Keratinocyte (primary cell): ENCODE data around the gene DPYSL4. TPM values are rescaled to one million over a fixed set of nuclear protein-coding genes. Genes with fewer than 3 reads are reported as not detected.

Source experiments
- DNase-seq: peaks from one replicate; pipeline ENCODE4 v3.0.0-alpha.2; 2011; ENCODE audit warnings: low read depth, missing footprints, low spot score
- FAIRE-seq: peaks from 2 replicates; lab custom pipeline; 2011; peaks lifted over from hg19 to GRCh38; lab: Jason Lieb, UNC
- H2AFZ ChIP-seq: 2 replicates; pipeline ENCODE4 v1.6.0; 2012; ENCODE audit warnings: low read length, control low read depth, inconsistent platforms; ENCODE audit not compliant: control insufficient read depth
- H3K27ac ChIP-seq: 2 replicates; pipeline ENCODE4 v1.5.1; 2011; ENCODE audit warnings: low read length; ENCODE audit not compliant: control insufficient read depth, insufficient read depth
- H3K27me3 ChIP-seq: 3 replicates; pipeline ENCODE4 v1.6.0; 2011; ENCODE audit warnings: low read length; ENCODE audit not compliant: control insufficient read depth, insufficient read depth; ENCODE audit errors: extremely low read depth
- H3K36me3 ChIP-seq, 2 experiments: 2 replicates in 1 of 2; 3 replicates in 1 of 2; pipeline ENCODE4 v1.5.1; 2011; ENCODE audit warnings: low read length in 2 of 2, mild to moderate bottlenecking in 1 of 2; ENCODE audit not compliant: control insufficient read depth in 2 of 2, insufficient read depth in 2 of 2; ENCODE audit errors: extremely low read depth in 1 of 2
- H3K4me1 ChIP-seq: 3 replicates; pipeline ENCODE4 v1.5.1; 2011; ENCODE audit warnings: low read length; ENCODE audit not compliant: control insufficient read depth, insufficient read depth; ENCODE audit errors: extremely low read depth
- H3K4me2 ChIP-seq: 3 replicates; pipeline ENCODE4 v1.6.0; 2011; ENCODE audit warnings: low read depth, low read length; ENCODE audit not compliant: control insufficient read depth, insufficient read depth; ENCODE audit errors: extremely low read depth
- H3K4me3 ChIP-seq, 3 experiments: fragments of 200-600 bp in 1 of 3; sonication (generic) in 1 of 3; 2 replicates in 2 of 3; 3 replicates in 1 of 3; pipeline ENCODE4 v1.5.1; 2011 to 2016; ENCODE audit warnings: low read length in 3 of 3, mild to moderate bottlenecking in 3 of 3, control low read depth in 2 of 3, inconsistent platforms in 1 of 3, low read depth in 1 of 3, mixed read lengths in 1 of 3, mixed run types in 1 of 3, moderate library complexity in 1 of 3; ENCODE audit not compliant: control insufficient read depth in 2 of 3, insufficient read depth in 2 of 3; ENCODE audit errors: extremely low read depth in 1 of 3
- H3K79me2 ChIP-seq: 2 replicates; pipeline ENCODE4 v1.6.0; 2012; ENCODE audit warnings: low read length; ENCODE audit not compliant: control insufficient read depth, insufficient read depth
- H3K9ac ChIP-seq: 3 replicates; pipeline ENCODE4 v1.6.0; 2011; ENCODE audit warnings: low read length; ENCODE audit not compliant: control insufficient read depth, insufficient read depth; ENCODE audit errors: extremely low read depth
- H3K9me1 ChIP-seq: 3 replicates; pipeline ENCODE4 v1.6.0; 2011; ENCODE audit warnings: low read length; ENCODE audit not compliant: control insufficient read depth, insufficient read depth; ENCODE audit errors: extremely low read depth
- H3K9me3 ChIP-seq: 2 replicates; pipeline ENCODE4 v1.5.1; 2012; ENCODE audit warnings: low read depth, low read length; ENCODE audit not compliant: control insufficient read depth
- H4K20me1 ChIP-seq: 3 replicates; pipeline ENCODE4 v1.6.0; 2011; ENCODE audit warnings: low read length; ENCODE audit not compliant: control insufficient read depth, insufficient read depth; ENCODE audit errors: extremely low read depth
- EZH2 ChIP-seq: IDR thresholded peaks from one replicate; pipeline ENCODE4 v1.6.1; 2012; ENCODE audit warnings: inconsistent platforms, mild to moderate bottlenecking, low read length, moderate library complexity
- dilution Hi-C: fragments of 300-500 bp; cut with MboI; formaldehyde crosslinking; loops from one replicate; pipeline ENCODE4 v1.7.0; 2020; ENCODE audit warnings: low sequenced_read_pairs; ENCODE audit not compliant: extremely low pct_ligation_motif_present
- polyA plus RNA-seq, 5 experiments: library from polyadenylated mRNA; depleted of rRNA in 3 of 5; stranded (reverse) in 3 of 5; stranded (forward) in 1 of 5; unstranded in 1 of 5; fragments of >200 nt; gene quantifications; 1 replicate in 1 of 5; 2 replicates in 3 of 5; 3 replicates in 1 of 5; pipeline versions ENCODE4 v1.2.1 to v1.2.3, GENCODE V29; 2011 to 2012; ENCODE audit warnings: missing spikeins in 2 of 5, low read depth in 1 of 5, low replicate concordance in 1 of 5
- TF ChIP-seq, protein P1 (sequence below), 3 experiments: IDR thresholded peaks in 1 of 3; conservative IDR thresholded peaks in 1 of 3; optimal IDR thresholded peaks in 1 of 3; 2 replicates in 2 of 3; 3 replicates in 1 of 3; pipeline versions ENCODE3 to v1.5.1; 2011; ENCODE audit warnings: low read length in 3 of 3, mild to moderate bottlenecking in 3 of 3, moderate library complexity in 2 of 3, control low read depth in 1 of 3, inconsistent platforms in 1 of 3; ENCODE audit not compliant: insufficient read depth in 2 of 3; ENCODE audit errors: extremely low read depth in 1 of 3

Gene DPYSL4
- polyA plus RNA-seq, 1 donor (not counting 4 experiments of a cell fraction or from before 2014, with no cell fraction given): 7.4 TPM

DNA sequence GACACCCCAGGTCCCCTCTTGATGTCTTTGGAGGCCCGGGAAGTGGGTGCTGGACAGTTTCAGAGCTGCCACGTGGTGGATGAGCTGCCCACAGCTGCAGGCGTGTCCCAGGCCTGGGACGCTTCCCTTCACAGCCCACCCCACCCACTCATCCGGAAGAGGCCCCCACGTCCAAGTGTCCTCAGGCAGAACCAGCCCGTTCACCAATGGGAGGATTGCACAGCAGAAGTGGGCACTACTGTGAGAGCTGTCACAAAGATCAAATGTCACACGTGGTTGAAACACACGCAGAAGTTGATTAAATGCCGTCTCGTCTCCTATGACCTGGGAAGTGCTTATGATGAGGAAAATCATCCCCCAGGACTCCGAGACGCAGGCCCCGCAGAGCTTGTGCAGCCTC, 68.1 kb downstream of the DPYSL4 start:
- no peaks in the 10 kb centered on the region for H3K36me3 ChIP-seq
- FAIRE-seq: no peak

More for the DNA sequence above, 68.1 kb downstream of the DPYSL4 start:
- Histone ChIP-seq H2AFZ (no peak overlapping the region), H3K27me3 (no peaks in the 10 kb centered on the region), H3K27ac (no peak overlapping the region), H3K4me2 (no peak overlapping the region), H3K4me1 (no peaks in the 10 kb centered on the region), H3K9me3 (no peaks in the 10 kb centered on the region), H4K20me1 (no peaks in the 10 kb centered on the region), H3K9ac (no peak overlapping the region), H3K79me2 (no peaks in the 10 kb centered on the region), H3K4me3 (no peak overlapping the region), H3K9me1 (no peaks in the 10 kb centered on the region)
- TF ChIP-seq, protein P1, sequence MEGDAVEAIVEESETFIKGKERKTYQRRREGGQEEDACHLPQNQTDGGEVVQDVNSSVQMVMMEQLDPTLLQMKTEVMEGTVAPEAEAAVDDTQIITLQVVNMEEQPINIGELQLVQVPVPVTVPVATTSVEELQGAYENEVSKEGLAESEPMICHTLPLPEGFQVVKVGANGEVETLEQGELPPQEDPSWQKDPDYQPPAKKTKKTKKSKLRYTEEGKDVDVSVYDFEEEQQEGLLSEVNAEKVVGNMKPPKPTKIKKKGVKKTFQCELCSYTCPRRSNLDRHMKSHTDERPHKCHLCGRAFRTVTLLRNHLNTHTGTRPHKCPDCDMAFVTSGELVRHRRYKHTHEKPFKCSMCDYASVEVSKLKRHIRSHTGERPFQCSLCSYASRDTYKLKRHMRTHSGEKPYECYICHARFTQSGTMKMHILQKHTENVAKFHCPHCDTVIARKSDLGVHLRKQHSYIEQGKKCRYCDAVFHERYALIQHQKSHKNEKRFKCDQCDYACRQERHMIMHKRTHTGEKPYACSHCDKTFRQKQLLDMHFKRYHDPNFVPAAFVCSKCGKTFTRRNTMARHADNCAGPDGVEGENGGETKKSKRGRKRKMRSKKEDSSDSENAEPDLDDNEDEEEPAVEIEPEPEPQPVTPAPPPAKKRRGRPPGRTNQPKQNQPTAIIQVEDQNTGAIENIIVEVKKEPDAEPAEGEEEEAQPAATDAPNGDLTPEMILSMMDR (optimal IDR thresholded peaks at IDR 0.05 in 1 of 3, IDR thresholded peaks at IDR 0.05 in 1 of 3, conservative IDR thresholded peaks at IDR 0.05 in 1 of 3; ENCODE audit: extremely low read depth in 1 of 3, insufficient read depth in 2 of 3, low read length in 3 of 3): no peak
- no peak for TF ChIP-seq EZH2
- DNase-seq: no peak
- dilution Hi-C loops: no loop called here

Other genes starting within 250 kb of the DPYSL4 start
- 42.7 to 77.9 TPM (median 55.2 TPM) in 3 replicates for gene BNIP3, start 205.0 kb upstream of the DPYSL4 start, polyA plus RNA-seq
- gene JAKMIP3, start 121.0 kb upstream of the DPYSL4 start, polyA plus RNA-seq: 0.02 to 0.06 TPM (median 0.05 TPM) in 3 replicates
- 4.0 to 4.7 TPM (median 4.1 TPM) in 3 replicates for gene STK32C, start 121.0 kb downstream of the DPYSL4 start, polyA plus RNA-seq
- gene LRRC27, start 145.2 kb downstream of the DPYSL4 start, polyA plus RNA-seq: 3.0 to 3.5 TPM (median 3.1 TPM) in 3 replicates
- 3.1 to 6.5 TPM (median 3.8 TPM) in 3 replicates for gene PWWP2B, start 210.3 kb downstream of the DPYSL4 start, polyA plus RNA-seq